ENCODE results near the gene KIF13A. TPM values are rescaled to one million over a fixed set of nuclear protein-coding genes. Genes with fewer than 3 reads are reported as not detected.
"Not testable (repeated sequence)": the region's sequence is repeated elsewhere in the genome, so short reads cannot be mapped to it uniquely, and the experiment has no call there.

The KIF13A gene
- total RNA-seq, 4 donors from 2014 or later = 39.6 to 51.6 (median 43.2) TPM

- DNase-seq = no peak
- H3K36me3 ChIP-seq = peaks cover 0 to 15% (median 0%) of the 10 kb centered on the region in 3 donors
- peaks cover 0 to 8% (median 0%) of the 10 kb centered on the region in 4 donors for H3K9me3 ChIP-seq
- TF ChIP-seq CTCF (IDR thresholded peaks at IDR 0.05) = no peak
- TF ChIP-seq POLR2A (IDR thresholded peaks at IDR 0.05) = no peak
- H3K27me3 ChIP-seq = no peaks in the 10 kb centered on the region
- peaks cover 0 to 7% (median 2%) of the 10 kb centered on the region in 4 donors for H3K4me1 ChIP-seq
- no peak overlapping the region for H3K4me3 ChIP-seq
- H3K27ac ChIP-seq = no peak overlapping the region
These were observed 97.1 kb downstream of the KIF13A start for GRCh38 chr6:17890309-17890708.

- H3K36me3 ChIP-seq, H3K27ac ChIP-seq, DNase-seq, H3K4me3 ChIP-seq, H3K9me3 ChIP-seq, H3K27me3 ChIP-seq: not testable (repeated sequence)
- H3K4me1 ChIP-seq = peaks cover 0 to 12% (median 4%) of the 10 kb centered on the region in 4 donors
These were observed 97.7 kb downstream of the KIF13A start for GRCh38 chr6:17889777-17890176.

- Histone ChIP-seq H3K4me1 (peaks cover 0 to 25% (median 5%) of the 10 kb centered on the region in 4 donors), H3K27ac (no peak overlapping the region), H3K9me3 (no peaks in the 10 kb centered on the region), H3K27me3 (no peaks in the 10 kb centered on the region), H3K4me3 (no peak overlapping the region), H3K36me3 (no peaks in the 10 kb centered on the region)
- TF ChIP-seq CTCF (IDR thresholded peaks at IDR 0.05) (no peak), POLR2A (IDR thresholded peaks at IDR 0.05) (no peak)
- DNase-seq = no peak
These were observed 100.5 kb downstream of the KIF13A start for GRCh38 chr6:17886891-17887290.

GRCh38 chr6:17885889-17886576, 101.4 kb downstream of the KIF13A start:
- no peak for DNase-seq
- H3K9me3 ChIP-seq = no peaks in the 10 kb centered on the region
- H3K36me3 ChIP-seq = no peaks in the 10 kb centered on the region
- no peak overlapping the region for H3K27ac ChIP-seq
- H3K4me3 ChIP-seq = no peak overlapping the region
- TF ChIP-seq POLR2A (IDR thresholded peaks at IDR 0.05) (no peak), CTCF (IDR thresholded peaks at IDR 0.05) (no peak)
- no peaks in the 10 kb centered on the region for H3K27me3 ChIP-seq
- H3K4me1 ChIP-seq = peaks cover 0 to 25% (median 5%) of the 10 kb centered on the region in 4 donors

GRCh38 chr6:17884498-17885478, 102.6 kb downstream of the KIF13A start:
- H3K27me3 ChIP-seq = no peaks in the 10 kb centered on the region
- TF ChIP-seq POLR2A (IDR thresholded peaks at IDR 0.05) = no peak
- no peak for TF ChIP-seq CTCF (IDR thresholded peaks at IDR 0.05)
- no peaks in the 10 kb centered on the region for H3K9me3 ChIP-seq
- DNase-seq = no peak
- peaks cover 0 to 25% (median 5%) of the 10 kb centered on the region in 4 donors for H3K4me1 ChIP-seq
- H3K27ac ChIP-seq = no peak overlapping the region
- no peak overlapping the region for H3K4me3 ChIP-seq
- no peaks in the 10 kb centered on the region for H3K36me3 ChIP-seq

Measured in Peyer's patch (tissue), 4 donors.